ENCODE data around the gene CDADC1.

DNA sequence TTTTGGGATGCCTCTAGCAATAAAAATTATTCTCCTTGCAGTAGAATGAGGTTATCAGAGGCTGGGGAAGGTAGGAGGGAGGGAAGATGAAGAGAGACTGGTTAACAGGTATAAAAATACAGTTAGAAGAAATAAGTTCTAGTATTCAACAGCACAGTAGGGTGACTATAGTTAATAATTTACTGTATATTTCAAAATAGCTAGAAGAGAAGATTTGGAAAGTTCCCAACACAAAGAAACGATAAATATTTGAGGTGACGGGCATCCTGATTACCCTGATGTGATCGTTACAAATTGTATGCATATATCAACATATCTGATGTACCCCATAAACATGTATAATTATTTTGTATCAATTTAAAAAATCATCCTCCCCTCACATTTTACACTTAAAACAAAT, 93.8 kb downstream of the CDADC1 start:
- TF ChIP-seq, protein P1, sequence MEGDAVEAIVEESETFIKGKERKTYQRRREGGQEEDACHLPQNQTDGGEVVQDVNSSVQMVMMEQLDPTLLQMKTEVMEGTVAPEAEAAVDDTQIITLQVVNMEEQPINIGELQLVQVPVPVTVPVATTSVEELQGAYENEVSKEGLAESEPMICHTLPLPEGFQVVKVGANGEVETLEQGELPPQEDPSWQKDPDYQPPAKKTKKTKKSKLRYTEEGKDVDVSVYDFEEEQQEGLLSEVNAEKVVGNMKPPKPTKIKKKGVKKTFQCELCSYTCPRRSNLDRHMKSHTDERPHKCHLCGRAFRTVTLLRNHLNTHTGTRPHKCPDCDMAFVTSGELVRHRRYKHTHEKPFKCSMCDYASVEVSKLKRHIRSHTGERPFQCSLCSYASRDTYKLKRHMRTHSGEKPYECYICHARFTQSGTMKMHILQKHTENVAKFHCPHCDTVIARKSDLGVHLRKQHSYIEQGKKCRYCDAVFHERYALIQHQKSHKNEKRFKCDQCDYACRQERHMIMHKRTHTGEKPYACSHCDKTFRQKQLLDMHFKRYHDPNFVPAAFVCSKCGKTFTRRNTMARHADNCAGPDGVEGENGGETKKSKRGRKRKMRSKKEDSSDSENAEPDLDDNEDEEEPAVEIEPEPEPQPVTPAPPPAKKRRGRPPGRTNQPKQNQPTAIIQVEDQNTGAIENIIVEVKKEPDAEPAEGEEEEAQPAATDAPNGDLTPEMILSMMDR (IDR thresholded peaks at IDR 0.05): no peak
- TF ChIP-seq POLR2A (IDR thresholded peaks at IDR 0.05): no peak
